Inflammatory macrophage treated with lipopolysaccharide for 1 hour (primary cell): ENCODE measurements around the gene CD99.
"Not testable (repeated sequence)": the region's sequence is repeated elsewhere in the genome, so short reads cannot be mapped to it uniquely, and the experiment has no call there.

Source experiments
- DNase-seq, 2 donors: peaks; one replicate each; pipeline ENCODE4 v3.0.0-alpha.2; 2020 to 2022

CD99 gene

GRCh38 chrX:2774776-2775175, 83.7 kb downstream of the CD99 start:
- no peak for DNase-seq

- DNase-seq: not testable (repeated sequence)
Measured at GRCh38 chrX:2780472-2781225, 89.6 kb downstream of the CD99 start.

GRCh38 chrX:2781226-2781571, 90.1 kb downstream of the CD99 start:
- DNase-seq: no peak

- DNase-seq: no peak
Measured at GRCh38 chrX:2781698-2782097, 90.6 kb downstream of the CD99 start.

- no peak for DNase-seq
Measured at GRCh38 chrX:2782171-2782570, 91.1 kb downstream of the CD99 start.

- DNase-seq: no peak
Measured at GRCh38 chrX:2782778-2783177, 91.7 kb downstream of the CD99 start.

- no peak for DNase-seq
Measured at GRCh38 chrX:2784026-2784425, 92.9 kb downstream of the CD99 start.

GRCh38 chrX:2785538-2785937, 94.4 kb downstream of the CD99 start:
- no peak for DNase-seq

GRCh38 chrX:2788980-2789379, 97.9 kb downstream of the CD99 start:
- DNase-seq: no peak

GRCh38 chrX:2789569-2789968, 98.5 kb downstream of the CD99 start:
- DNase-seq: no peak
